ENCODE data around the gene WWOX.

Gene WWOX

GRCh38 chr16:78303946-78304345, 204.5 kb downstream of the WWOX start:
- no peak for DNase-seq (ENCODE audit: low read depth)

- no peak for DNase-seq (ENCODE audit: low read depth)
Observed at GRCh38 chr16:78306361-78306760, 206.9 kb downstream of the WWOX start.

GRCh38 chr16:78307824-78308528, 208.5 kb downstream of the WWOX start:
- DNase-seq (ENCODE audit: low read depth): no peak

- DNase-seq (ENCODE audit: low read depth): no peak
Observed at GRCh38 chr16:78309763-78310162, 210.3 kb downstream of the WWOX start.

- no peak for DNase-seq (ENCODE audit: low read depth)
Observed at GRCh38 chr16:78310196-78310595, 210.7 kb downstream of the WWOX start.

GRCh38 chr16:78310990-78311561, 211.6 kb downstream of the WWOX start:
- no peak for DNase-seq (ENCODE audit: low read depth)

- DNase-seq (ENCODE audit: low read depth): no peak
Observed at GRCh38 chr16:78311831-78312230, 212.4 kb downstream of the WWOX start.

GRCh38 chr16:78317564-78318240, 218.2 kb downstream of the WWOX start:
- DNase-seq (ENCODE audit: low read depth): no peak

GRCh38 chr16:78321620-78322360, 222.3 kb downstream of the WWOX start:
- DNase-seq (ENCODE audit: low read depth): no peak

GRCh38 chr16:78323315-78323714, 223.9 kb downstream of the WWOX start:
- DNase-seq (ENCODE audit: low read depth): no peak

GRCh38 chr16:78324649-78325285, 225.3 kb downstream of the WWOX start:
- DNase-seq (ENCODE audit: low read depth): no peak

GRCh38 chr16:78325468-78326352, 226.3 kb downstream of the WWOX start:
- DNase-seq (ENCODE audit: low read depth): no peak

GRCh38 chr16:78326731-78327130, 227.3 kb downstream of the WWOX start:
- no peak for DNase-seq (ENCODE audit: low read depth)

- DNase-seq (ENCODE audit: low read depth): no peak
Observed at GRCh38 chr16:78331731-78332130, 232.3 kb downstream of the WWOX start.

- no peak for DNase-seq (ENCODE audit: low read depth)
Observed at GRCh38 chr16:78333808-78334207, 234.4 kb downstream of the WWOX start.

- DNase-seq (ENCODE audit: low read depth): no peak
Observed at GRCh38 chr16:78340590-78340989, 241.1 kb downstream of the WWOX start.

- DNase-seq (ENCODE audit: low read depth): no peak
Observed at GRCh38 chr16:78348068-78348467, 248.6 kb downstream of the WWOX start.

- DNase-seq (ENCODE audit: low read depth): no peak
Observed at GRCh38 chr16:78348886-78349285, 249.4 kb downstream of the WWOX start.

GRCh38 chr16:78352184-78352583, 252.7 kb downstream of the WWOX start:
- DNase-seq (ENCODE audit: low read depth): no peak

- DNase-seq (ENCODE audit: low read depth): no peak
Observed at GRCh38 chr16:78353640-78354275, 254.3 kb downstream of the WWOX start.

Data from stimulated activated CD8-positive, alpha-beta memory T cell treated with anti-CD3 and anti-CD28 coated beads, Interleukin-7, amount 100 ng/mL, for 24 hours (primary cell).